ENCODE data around the gene IL17REL. TPM values are rescaled to one million over a fixed set of nuclear protein-coding genes. Genes with fewer than 3 reads are reported as not detected.

Gene IL17REL
- total RNA-seq, 1 experiment from 2014 or later: 0.24 TPM

DNA sequence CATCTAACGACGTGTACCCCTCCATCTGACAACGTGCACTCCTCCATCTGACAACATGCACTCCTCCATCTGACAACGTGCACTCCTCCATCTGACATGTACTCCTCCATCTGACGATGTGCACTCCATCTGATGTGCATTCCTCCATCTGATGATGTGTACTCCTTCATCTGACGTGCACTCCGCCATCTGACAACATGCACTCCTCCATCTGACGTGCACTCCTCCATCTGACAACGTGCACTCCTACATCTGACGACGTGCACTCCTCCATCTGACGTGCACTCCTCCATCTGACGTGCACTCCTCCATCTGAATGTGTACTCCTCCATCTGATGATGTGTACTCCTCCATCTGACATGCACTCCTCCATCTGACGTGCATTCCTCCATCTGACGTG lies 8.0 kb upstream of the IL17REL start:
- Mint-ChIP-seq H3K4me3 (no peak overlapping the region), H3K4me1 (no peaks in the 10 kb centered on the region), H3K36me3 (no peaks in the 10 kb centered on the region), H3K9me3 (peaks cover 4% of the 10 kb centered on the region; the same call in 1 of the 2 replicates), H3K27me3 (ENCODE audit: low read depth) (peaks cover 26% of the 10 kb centered on the region), H3K27ac (no peak overlapping the region)
- TF ChIP-seq ATF2 (CRISPR knock-in tag; IDR thresholded peaks at IDR 0.05; ENCODE audit: borderline replicate concordance, low read depth) (no peak), FOXJ3 (CRISPR knock-in tag; IDR thresholded peaks at IDR 0.05; ENCODE audit: borderline replicate concordance) (no peak), TP53 (CRISPR knock-in tag; IDR thresholded peaks at IDR 0.05) (no peak), CREM (CRISPR knock-in tag; IDR thresholded peaks at IDR 0.05) (no peak), ZBTB43 (CRISPR knock-in tag; IDR thresholded peaks at IDR 0.05) (no peak), AFF4 (CRISPR knock-in tag; IDR thresholded peaks at IDR 0.05; ENCODE audit: borderline replicate concordance) (no peak), RELA (CRISPR knock-in tag; IDR thresholded peaks at IDR 0.05; ENCODE audit: borderline replicate concordance) (no peak), ZNF263 (CRISPR knock-in tag; IDR thresholded peaks at IDR 0.05; ENCODE audit: low read depth) (no peak), ZNF423 (CRISPR knock-in tag; IDR thresholded peaks at IDR 0.05) (no peak), ZNF671 (CRISPR knock-in tag; IDR thresholded peaks at IDR 0.05) (no peak), ESRRA (CRISPR knock-in tag; IDR thresholded peaks at IDR 0.05; ENCODE audit: borderline replicate concordance) (no peak), IRF2 (CRISPR knock-in tag; IDR thresholded peaks at IDR 0.05; ENCODE audit: borderline replicate concordance, low read depth) (no peak), KAT7 (CRISPR knock-in tag; IDR thresholded peaks at IDR 0.05; ENCODE audit: borderline replicate concordance) (no peak), NR3C1 (CRISPR knock-in tag; conservative IDR thresholded peaks at IDR 0.05; ENCODE audit: low read depth) (no peak), TEAD1 (CRISPR knock-in tag; IDR thresholded peaks at IDR 0.05) (no peak), ATF3 (CRISPR knock-in tag; conservative IDR thresholded peaks at IDR 0.05) (no peak)
- TF ChIP-seq, protein P1, sequence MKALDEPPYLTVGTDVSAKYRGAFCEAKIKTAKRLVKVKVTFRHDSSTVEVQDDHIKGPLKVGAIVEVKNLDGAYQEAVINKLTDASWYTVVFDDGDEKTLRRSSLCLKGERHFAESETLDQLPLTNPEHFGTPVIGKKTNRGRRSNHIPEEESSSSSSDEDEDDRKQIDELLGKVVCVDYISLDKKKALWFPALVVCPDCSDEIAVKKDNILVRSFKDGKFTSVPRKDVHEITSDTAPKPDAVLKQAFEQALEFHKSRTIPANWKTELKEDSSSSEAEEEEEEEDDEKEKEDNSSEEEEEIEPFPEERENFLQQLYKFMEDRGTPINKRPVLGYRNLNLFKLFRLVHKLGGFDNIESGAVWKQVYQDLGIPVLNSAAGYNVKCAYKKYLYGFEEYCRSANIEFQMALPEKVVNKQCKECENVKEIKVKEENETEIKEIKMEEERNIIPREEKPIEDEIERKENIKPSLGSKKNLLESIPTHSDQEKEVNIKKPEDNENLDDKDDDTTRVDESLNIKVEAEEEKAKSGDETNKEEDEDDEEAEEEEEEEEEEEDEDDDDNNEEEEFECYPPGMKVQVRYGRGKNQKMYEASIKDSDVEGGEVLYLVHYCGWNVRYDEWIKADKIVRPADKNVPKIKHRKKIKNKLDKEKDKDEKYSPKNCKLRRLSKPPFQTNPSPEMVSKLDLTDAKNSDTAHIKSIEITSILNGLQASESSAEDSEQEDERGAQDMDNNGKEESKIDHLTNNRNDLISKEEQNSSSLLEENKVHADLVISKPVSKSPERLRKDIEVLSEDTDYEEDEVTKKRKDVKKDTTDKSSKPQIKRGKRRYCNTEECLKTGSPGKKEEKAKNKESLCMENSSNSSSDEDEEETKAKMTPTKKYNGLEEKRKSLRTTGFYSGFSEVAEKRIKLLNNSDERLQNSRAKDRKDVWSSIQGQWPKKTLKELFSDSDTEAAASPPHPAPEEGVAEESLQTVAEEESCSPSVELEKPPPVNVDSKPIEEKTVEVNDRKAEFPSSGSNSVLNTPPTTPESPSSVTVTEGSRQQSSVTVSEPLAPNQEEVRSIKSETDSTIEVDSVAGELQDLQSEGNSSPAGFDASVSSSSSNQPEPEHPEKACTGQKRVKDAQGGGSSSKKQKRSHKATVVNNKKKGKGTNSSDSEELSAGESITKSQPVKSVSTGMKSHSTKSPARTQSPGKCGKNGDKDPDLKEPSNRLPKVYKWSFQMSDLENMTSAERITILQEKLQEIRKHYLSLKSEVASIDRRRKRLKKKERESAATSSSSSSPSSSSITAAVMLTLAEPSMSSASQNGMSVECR (CRISPR knock-in tag; IDR thresholded peaks at IDR 0.05; ENCODE audit: borderline replicate concordance): no peak
- no peak for ATAC-seq
- DNase-seq (ENCODE audit: low spot score): no peak
- POLR2A ChIA-PET: no interaction called here
- CTCF ChIA-PET: no interaction called here

Measured in WTC11 (cell line).